Gastrocnemius medialis (tissue), 4 donors: ENCODE data around the gene SIN3B.

Source experiments
- CTCF ChIP-seq, 5 experiments: fragments of 450-650 bp in 3 of 5; fragments of 200-600 bp in 2 of 5; sonication (generic) in 2 of 5; IDR thresholded peaks in 4 of 5; conservative IDR thresholded peaks in 1 of 5; 1 replicate in 4 of 5; 2 replicates in 1 of 5; pipeline ENCODE4 v1.5.1; 2016 to 2019; ENCODE audit warnings: antibody characterized with exemption in 5 of 5, mild to moderate bottlenecking in 3 of 5, moderate library complexity in 3 of 5
- POLR2A ChIP-seq, 2 donors: fragments of 450-650 bp; IDR thresholded peaks; one replicate each; pipeline ENCODE4 v1.6.1; 2017; ENCODE audit warnings: antibody characterized with exemption in 2 of 2, mild to moderate bottlenecking in 2 of 2, moderate library complexity in 2 of 2

- TF ChIP-seq CTCF (IDR thresholded peaks at IDR 0.05 in 4 of 5, conservative IDR thresholded peaks at IDR 0.05 in 1 of 5) (no peak), POLR2A (IDR thresholded peaks at IDR 0.05) (no peak)
Measured at GRCh38 chr19:16849168-16849567, 20.0 kb downstream of the SIN3B start.
